GM12874 (cell line): ENCODE results near the gene OR10J5.

Experiments used
- CTCF ChIP-seq: IDR thresholded peaks from 2 replicates; pipeline ENCODE4 v1.5.1; 2011; ENCODE audit warnings: low read depth, mild to moderate bottlenecking, control low read depth, low read length, moderate library complexity; ENCODE audit not compliant: insufficient read depth

OR10J5 gene

DNA sequence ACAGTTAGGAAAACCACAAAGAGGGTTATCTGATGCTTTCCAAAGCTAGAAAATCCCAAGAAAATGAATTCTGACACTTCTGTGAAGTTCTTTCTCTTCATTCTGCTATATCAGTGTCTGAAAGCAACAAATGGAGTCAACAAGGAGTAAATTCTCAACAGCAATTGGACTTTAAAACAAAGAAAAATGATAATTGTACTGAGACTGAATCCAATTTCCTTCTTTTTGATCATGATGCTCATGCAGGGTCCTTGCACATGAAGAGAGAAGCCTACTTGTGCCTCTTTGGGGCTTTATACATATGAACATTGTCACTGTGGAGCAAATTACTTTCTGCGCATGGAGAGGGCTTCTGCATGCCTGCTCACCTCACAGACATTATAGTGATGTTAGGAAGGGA lies at the start of gene OR10J5:
Gene OR10J5, minus strand, starts transcription at position 101 of the 400 bp plus-strand sequence. Its CDS starts 0 bp downstream, at position 101.
- no peak for TF ChIP-seq CTCF

DNA sequence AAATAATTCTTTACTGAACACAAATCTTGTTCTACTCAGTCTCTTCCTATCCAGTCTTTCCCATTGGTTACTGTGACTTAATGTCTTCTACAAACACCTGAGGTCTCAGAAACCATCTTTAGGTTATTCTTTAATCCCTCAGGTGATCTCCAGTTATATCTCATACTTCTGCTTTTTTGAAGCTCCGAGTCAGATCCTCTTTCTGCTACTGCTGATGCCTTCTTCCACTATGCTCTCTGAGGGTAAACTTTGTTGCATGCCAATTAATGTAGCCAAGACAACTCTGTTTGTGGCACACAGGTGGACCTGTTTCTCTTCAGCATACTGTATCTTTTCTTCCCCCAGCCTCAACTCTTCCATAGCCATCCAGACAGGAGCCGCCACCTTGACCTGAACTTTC lies 48.7 kb upstream of the OR10J5 start:
- TF ChIP-seq CTCF, result no peak

- no peak for TF ChIP-seq CTCF
These were observed 45.6 kb upstream of the OR10J5 start for GRCh38 chr1:159581422-159581821.

GRCh38 chr1:159580340-159580739 lies 44.5 kb upstream of the OR10J5 start:
- no peak for TF ChIP-seq CTCF

DNA sequence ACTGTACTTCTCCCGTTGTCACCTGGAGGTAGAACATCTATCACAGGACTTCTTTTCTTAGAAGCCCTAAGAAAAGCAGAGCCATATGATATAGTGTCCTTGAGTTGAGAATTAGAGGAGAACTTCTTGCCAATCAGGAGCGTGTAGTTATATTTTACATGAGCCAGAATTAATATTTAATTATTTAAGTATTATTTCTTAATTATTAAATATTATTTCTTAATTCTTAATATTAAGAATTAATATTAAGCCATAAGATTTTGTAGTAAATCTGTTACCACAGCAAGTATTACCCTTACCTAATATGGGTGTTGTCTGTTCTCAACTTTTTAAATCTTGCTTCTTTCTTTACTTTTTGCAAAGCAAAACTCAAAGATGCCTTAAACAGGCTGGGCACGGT lies 41.6 kb upstream of the OR10J5 start:
- TF ChIP-seq CTCF, result no peak

DNA sequence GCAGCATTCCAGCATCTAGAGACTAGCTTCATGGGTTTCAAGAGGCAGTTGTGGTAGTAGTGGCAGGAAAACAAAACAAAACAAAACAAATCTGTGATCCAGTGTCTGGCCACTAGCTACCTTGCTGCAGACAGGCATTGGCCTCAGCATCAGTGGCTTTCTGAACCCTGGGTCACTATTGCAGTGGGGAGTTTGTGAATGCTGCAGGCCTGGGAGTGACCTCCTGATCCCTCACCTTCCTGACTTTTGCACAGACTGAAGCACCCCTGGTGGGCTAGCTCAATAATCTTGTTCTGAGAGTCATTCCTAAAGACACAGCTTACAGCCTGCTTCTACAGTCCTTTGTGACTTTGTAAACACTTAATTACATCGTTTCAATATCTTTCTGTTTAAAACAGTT lies 26.9 kb upstream of the OR10J5 start:
- no peak for TF ChIP-seq CTCF

GRCh38 chr1:159561497-159561896 lies 25.7 kb upstream of the OR10J5 start:
- no peak for TF ChIP-seq CTCF

- no peak for TF ChIP-seq CTCF
These were observed 24.8 kb upstream of the OR10J5 start for GRCh38 chr1:159560599-159560998.
